H1 (cell line): ENCODE measurements around the gene PCDHA13.

ENCODE experiments used
- BCL11A ChIP-seq, 2 experiments: IDR thresholded peaks; one replicate each; pipeline ENCODE4 v1.6.1; 2011; ENCODE audit warnings: low read depth in 2 of 2, low read length in 2 of 2, mild to moderate bottlenecking in 2 of 2
- CTCF ChIP-seq, 3 experiments: IDR thresholded peaks; 1 replicate in 2 of 3; 2 replicates in 1 of 3; pipeline versions ENCODE4 v1.5.1 to v1.6.1; 2011; ENCODE audit warnings: low read length in 3 of 3, mild to moderate bottlenecking in 3 of 3, inconsistent platforms in 2 of 3, low read depth in 1 of 3, moderate library complexity in 1 of 3; ENCODE audit not compliant: insufficient read depth in 1 of 3; ENCODE audit errors: control extremely low read depth in 1 of 3
- EGR1 ChIP-seq: IDR thresholded peaks from 2 replicates; pipeline ENCODE4 v1.6.1; 2011; ENCODE audit warnings: low read depth, low read length, borderline replicate concordance
- MAFK ChIP-seq: IDR thresholded peaks from 2 replicates; pipeline ENCODE4 v1.6.1; 2012; ENCODE audit warnings: low read depth, mild to moderate bottlenecking, improper control_type of control experiment, low read length
- NANOG ChIP-seq: IDR thresholded peaks from 2 replicates; pipeline ENCODE4 v1.6.1; 2011; ENCODE audit warnings: low read length, low read depth, mild to moderate bottlenecking, inconsistent platforms; ENCODE audit not compliant: insufficient read depth, poor library complexity, severe bottlenecking
- POLR2A ChIP-seq, 2 experiments: IDR thresholded peaks; 1 replicate in 1 of 2; 2 replicates in 1 of 2; pipeline ENCODE4 v1.6.1; 2011; ENCODE audit warnings: low read depth in 2 of 2, low read length in 2 of 2, mild to moderate bottlenecking in 2 of 2; ENCODE audit errors: control extremely low read depth in 1 of 2
- POLR2AphosphoS5 ChIP-seq: IDR thresholded peaks from 2 replicates; pipeline ENCODE4 v1.6.1; 2011; ENCODE audit warnings: low read depth, low read length
- POU5F1 ChIP-seq: IDR thresholded peaks from 2 replicates; pipeline ENCODE4 v1.6.1; 2011; ENCODE audit warnings: low read depth, mild to moderate bottlenecking, low read length, moderate library complexity
- RBBP5 ChIP-seq: IDR thresholded peaks from 2 replicates; pipeline ENCODE4 v1.7.1; 2012; ENCODE audit warnings: low read depth, mild to moderate bottlenecking, inconsistent platforms, low read length, moderate library complexity, borderline replicate concordance
- RXRA ChIP-seq: IDR thresholded peaks from 2 replicates; pipeline ENCODE4 v1.6.1; 2011; ENCODE audit warnings: low read depth, mild to moderate bottlenecking, low read length, moderate library complexity; ENCODE audit not compliant: insufficient read depth
- SIX5 ChIP-seq: IDR thresholded peaks from 2 replicates; pipeline ENCODE4 v1.6.1; 2011; ENCODE audit warnings: mild to moderate bottlenecking, low read depth, low read length
- SUZ12 ChIP-seq: fragments of 200-600 bp; sonication (generic); IDR thresholded peaks from 2 replicates; pipeline ENCODE4 v1.6.1; 2012; ENCODE audit warnings: mild to moderate bottlenecking, inconsistent platforms, low read length, moderate library complexity, mixed read lengths
- TAF7 ChIP-seq: optimal IDR thresholded peaks from 2 replicates; pipeline ENCODE3; 2011; ENCODE audit warnings: low read depth, mild to moderate bottlenecking, inconsistent platforms, low read length, moderate library complexity, borderline replicate concordance

GRCh38 chr5:140835622-140836510 lies 46.1 kb upstream of the PCDHA13 start:
- TF ChIP-seq BCL11A (IDR thresholded peaks at IDR 0.05; ENCODE audit: low read depth in 2 of 2, low read length in 2 of 2) (no peak), MAFK (no peak), CTCF (IDR thresholded peaks at IDR 0.05; ENCODE audit: control extremely low read depth in 1 of 3, insufficient read depth in 1 of 3, low read depth in 1 of 3, low read length in 3 of 3) (no peak), POLR2AphosphoS5 (no peak), RXRA (no peak), POLR2A (IDR thresholded peaks at IDR 0.05; ENCODE audit: control extremely low read depth in 1 of 2, low read depth in 2 of 2, low read length in 2 of 2) (no peak), NANOG (no peak), TAF7 (no peak), RBBP5 (no peak), SIX5 (no peak), SUZ12 (no peak), EGR1 (no peak), POU5F1 (no peak)
